GM12892 (cell line): ENCODE measurements around the gene ENOX1.
"Not testable (repeated sequence)": the region's sequence is repeated elsewhere in the genome, so short reads cannot be mapped to it uniquely, and the experiment has no call there.

ENCODE experiments used
- DNase-seq: peaks from one replicate; pipeline ENCODE4 v3.0.0; 2011; ENCODE audit not compliant: insufficient read length
- FAIRE-seq: peaks from 2 replicates; lab custom pipeline; 2011; peaks lifted over from hg19 to GRCh38; lab: Jason Lieb, UNC
- POLR2A ChIP-seq: IDR thresholded peaks from 2 replicates; pipeline ENCODE4 v1.6.1; 2011; ENCODE audit warnings: low read depth, low read length, control low read depth
- POLR2AphosphoS5 ChIP-seq: IDR thresholded peaks from 2 replicates; pipeline ENCODE4 v1.6.1; 2011; ENCODE audit warnings: low read depth, low read length, control low read depth
- TAF1 ChIP-seq: IDR thresholded peaks from 2 replicates; pipeline ENCODE4 v1.6.1; 2011; ENCODE audit warnings: low read depth, mild to moderate bottlenecking, control low read depth, low read length, borderline replicate concordance

The ENOX1 gene

GRCh38 chr13:43363156-43363953 is 423.4 kb downstream of the ENOX1 start:
- TF ChIP-seq TAF1 (no peak), POLR2A (no peak), POLR2AphosphoS5 (no peak)
- DNase-seq (no peak), FAIRE-seq (no peak)

GRCh38 chr13:43362556-43362955 is 424.2 kb downstream of the ENOX1 start:
- DNase-seq (no peak), FAIRE-seq (no peak)
- no peak for TF ChIP-seq POLR2AphosphoS5
- no peak for TF ChIP-seq TAF1
- no peak for TF ChIP-seq POLR2A

- DNase-seq (no peak), FAIRE-seq (peak; percentile 30)
- TF ChIP-seq POLR2A (no peak), POLR2AphosphoS5 (no peak), TAF1 (no peak)
Observed at GRCh38 chr13:43360892-43361610, 425.7 kb downstream of the ENOX1 start.

DNA sequence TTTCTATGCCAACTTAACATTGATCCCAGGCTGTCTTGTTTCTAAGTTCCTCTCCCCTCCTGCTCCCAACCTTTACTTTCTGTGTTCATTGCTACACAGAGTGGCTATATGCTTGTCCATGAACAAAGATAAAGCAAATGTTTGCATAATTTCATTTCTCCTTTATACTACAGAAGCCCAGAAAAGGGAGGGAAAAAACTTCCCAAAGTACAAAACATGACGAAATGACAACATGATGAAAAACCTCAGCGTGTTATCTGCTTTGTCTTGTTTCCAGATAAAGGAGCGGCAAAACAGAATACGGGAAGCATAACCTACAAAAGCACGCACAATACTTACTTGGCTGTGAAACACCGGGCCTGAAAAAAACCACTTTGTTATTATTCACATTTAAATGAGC is 426.6 kb downstream of the ENOX1 start:
- FAIRE-seq (no peak), DNase-seq (no peak)
- no peak for TF ChIP-seq POLR2A
- no peak for TF ChIP-seq TAF1
- no peak for TF ChIP-seq POLR2AphosphoS5

DNA sequence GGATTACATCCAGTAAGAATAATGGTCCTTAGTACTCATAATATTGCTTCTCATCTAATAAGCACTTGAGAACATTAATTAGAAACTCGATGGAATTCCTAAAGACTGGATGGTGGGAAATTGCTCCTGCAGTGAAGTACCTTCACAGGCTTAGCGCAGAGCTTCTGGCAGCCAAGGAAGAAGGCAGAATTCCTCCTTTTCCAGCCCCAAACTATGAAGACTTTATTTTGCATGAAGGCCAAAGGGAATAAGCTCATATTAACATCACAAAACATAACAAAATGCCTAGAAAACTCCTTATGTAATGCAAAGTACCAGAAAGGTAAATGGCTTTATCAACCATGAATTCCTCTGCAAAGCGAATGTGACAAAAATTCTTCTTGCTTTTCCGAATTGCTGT is 427.2 kb downstream of the ENOX1 start:
- TF ChIP-seq TAF1 (no peak), POLR2A (no peak), POLR2AphosphoS5 (no peak)
- no peak for FAIRE-seq
- no peak for DNase-seq

GRCh38 chr13:43357564-43357963 is 429.2 kb downstream of the ENOX1 start:
- DNase-seq: no peak
- TF ChIP-seq TAF1: no peak
- no peak for TF ChIP-seq POLR2AphosphoS5
- no peak for TF ChIP-seq POLR2A
- FAIRE-seq: no peak

DNA sequence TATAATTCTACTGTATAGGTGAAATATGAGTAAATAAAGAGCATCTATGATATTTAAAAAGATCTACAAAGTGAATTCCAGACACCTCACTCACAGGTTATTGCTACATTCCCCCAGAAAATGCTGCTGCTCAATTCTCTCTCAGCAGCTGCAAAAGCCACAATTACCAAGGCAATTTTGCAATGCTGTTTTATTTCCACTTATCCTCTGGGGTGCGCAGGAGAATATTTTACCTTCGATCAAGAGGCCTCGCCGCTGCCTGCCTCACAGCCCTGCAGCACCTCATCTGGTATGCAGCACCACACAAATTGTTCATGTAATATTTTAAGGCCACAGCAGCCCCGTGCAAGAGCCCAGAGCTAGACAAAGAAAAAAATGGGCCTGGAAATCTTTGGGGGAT is 430.2 kb downstream of the ENOX1 start:
- TF ChIP-seq TAF1 (no peak), POLR2A (no peak), POLR2AphosphoS5 (no peak)
- FAIRE-seq: no peak
- no peak for DNase-seq

DNA sequence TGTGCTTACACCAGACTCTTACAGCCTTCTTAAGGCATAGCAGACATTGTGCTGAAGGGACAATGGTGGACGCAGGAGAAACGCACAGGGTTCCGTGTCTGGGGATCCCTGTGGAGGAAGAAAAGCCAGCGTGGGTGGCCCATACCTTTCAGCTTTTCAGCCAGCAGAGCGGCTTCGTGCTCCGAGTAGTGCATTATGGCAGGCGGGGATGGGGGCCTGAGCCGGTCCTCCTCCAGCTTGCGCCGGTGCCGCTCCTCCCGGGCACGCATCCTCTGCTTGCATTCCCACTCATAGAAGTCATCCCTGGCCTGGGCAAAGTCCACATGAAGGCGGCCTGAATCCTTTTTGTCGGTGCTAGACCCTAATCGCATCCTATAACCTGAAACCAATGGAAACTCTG is 431.0 kb downstream of the ENOX1 start:
- TF ChIP-seq POLR2AphosphoS5 (no peak), POLR2A (no peak), TAF1 (no peak)
- DNase-seq (no peak), FAIRE-seq (no peak)

DNA sequence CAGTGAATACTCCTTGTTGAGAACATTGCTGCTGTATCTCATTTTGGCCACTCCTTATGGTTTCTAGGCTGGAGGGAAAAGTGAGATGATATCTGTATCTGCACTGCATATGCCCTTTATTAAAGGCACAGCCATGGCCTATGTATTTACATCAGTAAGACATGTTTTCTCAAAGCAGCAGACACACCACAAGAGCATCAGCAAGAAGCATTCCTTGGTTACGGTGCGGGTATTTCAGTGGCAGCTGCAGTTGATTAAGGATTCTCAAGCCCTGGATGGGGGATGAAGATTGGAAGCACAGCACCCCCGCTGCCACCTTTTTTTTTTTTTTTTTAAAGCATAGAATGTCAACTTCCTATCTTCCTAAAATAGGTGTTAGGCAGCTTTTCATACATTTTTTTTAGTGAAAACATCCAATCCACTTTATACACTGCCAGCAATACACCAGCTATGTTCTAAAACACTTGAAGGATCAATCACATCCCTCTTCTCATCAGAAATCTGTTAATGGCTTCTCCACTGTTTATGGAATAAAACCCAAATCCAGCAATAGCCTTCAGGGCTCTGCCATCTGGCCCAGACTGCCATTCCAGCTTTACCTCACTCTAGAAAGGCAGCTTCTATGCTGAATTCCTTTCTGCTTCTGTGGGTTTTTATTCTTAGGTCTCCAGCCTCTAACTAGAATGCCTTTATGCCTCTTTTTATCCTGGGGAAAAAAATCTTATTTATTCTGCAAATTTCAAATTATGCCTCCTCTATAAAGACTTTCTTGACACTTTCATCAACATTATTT is 432.4 kb downstream of the ENOX1 start:
- TF ChIP-seq POLR2A (no peak), TAF1 (no peak), POLR2AphosphoS5 (no peak)
- DNase-seq (no peak), FAIRE-seq (no peak)

DNA sequence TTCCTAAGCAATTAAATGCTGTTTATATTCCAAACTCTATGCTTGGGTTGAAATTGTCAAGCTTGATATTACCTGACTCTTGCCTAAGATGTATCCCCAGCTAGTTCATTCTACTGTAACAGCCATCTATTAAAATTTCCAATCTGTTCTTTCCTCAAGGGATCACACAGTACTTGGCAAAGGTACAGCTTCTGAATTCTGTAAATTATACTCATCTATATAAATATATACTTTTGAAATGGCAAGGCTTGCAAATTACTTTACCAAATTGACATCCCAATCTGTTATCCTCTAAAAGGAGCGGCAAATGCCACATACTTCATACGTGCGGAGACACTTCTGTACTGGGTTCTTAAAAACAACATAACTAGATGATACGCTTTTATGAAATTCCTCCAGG is 433.1 kb downstream of the ENOX1 start:
- DNase-seq: no peak
- TF ChIP-seq POLR2AphosphoS5: no peak
- TF ChIP-seq TAF1: no peak
- no peak for TF ChIP-seq POLR2A
- FAIRE-seq: no peak

GRCh38 chr13:43351612-43352011 is 435.2 kb downstream of the ENOX1 start:
- DNase-seq, FAIRE-seq: not testable (repeated sequence)

DNA sequence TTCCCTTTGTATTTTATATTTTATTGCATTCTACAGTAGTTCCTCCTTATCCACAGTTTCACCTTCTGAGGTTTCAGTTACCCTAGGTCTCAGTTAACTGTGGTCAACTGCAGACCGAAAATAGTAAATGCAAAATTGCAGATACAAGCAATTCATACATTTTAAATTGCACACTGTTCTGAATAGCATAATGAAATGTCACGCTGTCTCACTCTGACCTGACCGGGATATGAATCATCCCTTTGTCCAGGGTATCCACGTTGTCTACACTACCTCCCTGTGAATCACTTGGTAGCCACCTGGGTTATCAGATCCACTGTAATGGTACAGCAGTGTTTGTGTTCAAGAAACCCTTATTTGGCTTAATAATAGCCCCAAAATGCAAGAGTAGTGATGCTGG is 438.4 kb downstream of the ENOX1 start:
- no peak for TF ChIP-seq POLR2AphosphoS5
- no peak for TF ChIP-seq POLR2A
- no peak for TF ChIP-seq TAF1
- DNase-seq (no peak), FAIRE-seq (no peak)
